ENCODE results near the gene MAP1LC3B2.

Gene MAP1LC3B2

GRCh38 chr12:116559162-116559935 is at the start of gene MAP1LC3B2:
MAP1LC3B2 (plus strand) TSS chr12:116559381; CDS start chr12:116575943, 16,562 bp downstream.
- DNase-seq (ENCODE audit: low read depth) = peak; percentile 80

- no peak for DNase-seq (ENCODE audit: low read depth)
Measured at GRCh38 chr12:116513944-116514343, 45.2 kb upstream of the MAP1LC3B2 start.

GRCh38 chr12:116515684-116516083 is 43.5 kb upstream of the MAP1LC3B2 start:
- no peak for DNase-seq (ENCODE audit: low read depth)

GRCh38 chr12:116516657-116517056 is 42.5 kb upstream of the MAP1LC3B2 start:
- DNase-seq (ENCODE audit: low read depth) = no peak

GRCh38 chr12:116517431-116518045 is 41.6 kb upstream of the MAP1LC3B2 start:
- DNase-seq (ENCODE audit: low read depth) = no peak

GRCh38 chr12:116520225-116520760 is 38.9 kb upstream of the MAP1LC3B2 start:
- DNase-seq (ENCODE audit: low read depth) = no peak

GRCh38 chr12:116520801-116521471 is 38.2 kb upstream of the MAP1LC3B2 start:
- DNase-seq (ENCODE audit: low read depth) = peak; percentile 59

- DNase-seq (ENCODE audit: low read depth) = no peak
Measured at GRCh38 chr12:116524311-116524710, 34.9 kb upstream of the MAP1LC3B2 start.

GRCh38 chr12:116524964-116525379 is 34.2 kb upstream of the MAP1LC3B2 start:
- DNase-seq (ENCODE audit: low read depth) = peak; percentile 30

GRCh38 chr12:116525418-116526001 is 33.7 kb upstream of the MAP1LC3B2 start:
- DNase-seq (ENCODE audit: low read depth) = peak; percentile 90

GRCh38 chr12:116528065-116528464 is 31.1 kb upstream of the MAP1LC3B2 start:
- DNase-seq (ENCODE audit: low read depth) = peak; percentile 82

GRCh38 chr12:116528498-116528897 is 30.7 kb upstream of the MAP1LC3B2 start:
- DNase-seq (ENCODE audit: low read depth) = peak; percentile 36

- DNase-seq (ENCODE audit: low read depth) = peak; percentile 30
Measured at GRCh38 chr12:116529048-116529447, 30.1 kb upstream of the MAP1LC3B2 start.

- no peak for DNase-seq (ENCODE audit: low read depth)
Measured at GRCh38 chr12:116529686-116530085, 29.5 kb upstream of the MAP1LC3B2 start.

GRCh38 chr12:116532428-116532827 is 26.8 kb upstream of the MAP1LC3B2 start:
- no peak for DNase-seq (ENCODE audit: low read depth)

- no peak for DNase-seq (ENCODE audit: low read depth)
Measured at GRCh38 chr12:116532986-116533342, 26.2 kb upstream of the MAP1LC3B2 start.

GRCh38 chr12:116533343-116534251 is 25.6 kb upstream of the MAP1LC3B2 start:
- DNase-seq (ENCODE audit: low read depth) = peak; percentile 79

- DNase-seq (ENCODE audit: low read depth) = peak; percentile 26
Measured at GRCh38 chr12:116534311-116535121, 24.7 kb upstream of the MAP1LC3B2 start.

GRCh38 chr12:116535241-116535640 is 23.9 kb upstream of the MAP1LC3B2 start:
- no peak for DNase-seq (ENCODE audit: low read depth)
